H9 (cell line): ENCODE data around the gene OSBPL1A. TPM values are rescaled to one million over a fixed set of nuclear protein-coding genes. Genes with fewer than 3 reads are reported as not detected.

Experiments used
- DNase-seq: peaks from one replicate; pipeline ENCODE4 v3.0.0-alpha.2; 2017
- H2AFZ ChIP-seq: one replicate; pipeline ENCODE4 v1.6.1; 2013; ENCODE audit warnings: mild to moderate bottlenecking, low read length, control low read depth, moderate library complexity
- H2AK5ac ChIP-seq: 2 replicates; pipeline ENCODE4 v1.6.1; 2013; ENCODE audit warnings: low read length, control low read depth, mixed read lengths; ENCODE audit not compliant: insufficient read length
- H2BK120ac ChIP-seq: one replicate; pipeline ENCODE4 v1.6.1; 2013; ENCODE audit warnings: low read depth, mild to moderate bottlenecking, low read length, control low read depth, inconsistent platforms; ENCODE audit not compliant: poor library complexity, severe bottlenecking
- H2BK12ac ChIP-seq: 2 replicates; pipeline ENCODE4 v1.6.1; 2013; ENCODE audit warnings: low read length, control low read depth, mixed read lengths, low read depth; ENCODE audit not compliant: insufficient read length
- H2BK15ac ChIP-seq: 2 replicates; pipeline ENCODE4 v1.6.1; 2013; ENCODE audit warnings: low read depth, low read length, control low read depth
- H2BK20ac ChIP-seq: one replicate; pipeline ENCODE4 v1.6.1; 2013; ENCODE audit warnings: low read depth, mild to moderate bottlenecking, low read length, control low read depth, inconsistent platforms; ENCODE audit not compliant: poor library complexity, severe bottlenecking
- H2BK5ac ChIP-seq: 2 replicates; pipeline ENCODE4 v1.6.1; 2013; ENCODE audit warnings: low read length, control low read depth, mixed read lengths; ENCODE audit not compliant: insufficient read length
- H3K14ac ChIP-seq: 2 replicates; pipeline ENCODE4 v1.6.1; 2013; ENCODE audit warnings: low read length, control low read depth; ENCODE audit not compliant: insufficient read depth
- H3K18ac ChIP-seq: 2 replicates; pipeline ENCODE4 v1.6.1; 2013; ENCODE audit warnings: low read depth, mild to moderate bottlenecking, mixed read lengths, low read length, control low read depth; ENCODE audit not compliant: insufficient read length
- H3K23ac ChIP-seq: 2 replicates; pipeline ENCODE4 v1.6.1; 2013; ENCODE audit warnings: low read length, control low read depth, mixed read lengths, low read depth; ENCODE audit not compliant: insufficient read length
- H3K23me2 ChIP-seq: 2 replicates; pipeline ENCODE4 v1.6.1; 2013; ENCODE audit warnings: low read depth, mild to moderate bottlenecking, mixed read lengths, low read length, control low read depth; ENCODE audit not compliant: insufficient read length, poor library complexity, severe bottlenecking
- H3K27ac ChIP-seq: 2 replicates; pipeline ENCODE4 v1.5.1; 2013; ENCODE audit warnings: low read length, control low read depth, mixed read lengths, low read depth; ENCODE audit not compliant: insufficient read length
- H3K27me3 ChIP-seq: 2 replicates; pipeline ENCODE4 v1.6.1; 2013; ENCODE audit warnings: low read length, control low read depth, inconsistent platforms; ENCODE audit not compliant: insufficient read depth
- H3K4ac ChIP-seq: 2 replicates; pipeline ENCODE4 v1.6.1; 2013; ENCODE audit warnings: low read depth, mild to moderate bottlenecking, control low read depth, inconsistent platforms, low read length, moderate library complexity
- H3K4me1 ChIP-seq: 2 replicates; pipeline ENCODE4 v1.6.1; 2013; ENCODE audit warnings: low read length, control low read depth, inconsistent platforms; ENCODE audit not compliant: insufficient read depth
- H3K4me2 ChIP-seq: 2 replicates; pipeline ENCODE4 v1.6.1; 2013; ENCODE audit warnings: low read length, control low read depth, mixed read lengths; ENCODE audit not compliant: insufficient read length, insufficient read depth
- H3K56ac ChIP-seq: 2 replicates; pipeline ENCODE4 v1.6.1; 2013; ENCODE audit warnings: low read depth, mild to moderate bottlenecking, mixed read lengths, low read length, control low read depth; ENCODE audit not compliant: insufficient read length
- H3K79me1 ChIP-seq: 2 replicates; pipeline ENCODE4 v1.6.1; 2013; ENCODE audit warnings: low read depth, mild to moderate bottlenecking, moderate library complexity, low read length, control low read depth, inconsistent platforms; ENCODE audit not compliant: insufficient read depth, poor library complexity, severe bottlenecking
- H3K79me2 ChIP-seq: 2 replicates; pipeline ENCODE4 v1.6.1; 2013; ENCODE audit warnings: low read length, control low read depth, inconsistent platforms; ENCODE audit not compliant: insufficient read depth
- H3K9ac ChIP-seq: 2 replicates; pipeline ENCODE4 v1.6.1; 2013; ENCODE audit warnings: low read length, control low read depth, mixed read lengths; ENCODE audit not compliant: insufficient read length; ENCODE audit errors: extremely low read depth
- H3K9me3 ChIP-seq: one replicate; pipeline ENCODE4 v1.6.1; 2013; ENCODE audit warnings: low read depth, low read length, inconsistent platforms; ENCODE audit not compliant: control insufficient read depth
- H3T11ph ChIP-seq: one replicate; pipeline ENCODE4 v1.6.1; 2013; ENCODE audit warnings: mild to moderate bottlenecking, low read length, control low read depth, inconsistent platforms
- H4K20me1 ChIP-seq: one replicate; pipeline ENCODE4 v1.6.1; 2013; ENCODE audit not compliant: control insufficient read depth, insufficient read length, insufficient read depth
- H4K5ac ChIP-seq: 2 replicates; pipeline ENCODE4 v1.6.1; 2013; ENCODE audit warnings: low read depth, mild to moderate bottlenecking, mixed read lengths, low read length, control low read depth; ENCODE audit not compliant: insufficient read length
- H4K8ac ChIP-seq: replicated peaks from 2 replicates; pipeline ENCODE4 v1.6.1; 2013; ENCODE audit warnings: low read length, control low read depth, mixed read lengths, low read depth; ENCODE audit not compliant: insufficient read length
- H4K91ac ChIP-seq: 2 replicates; pipeline ENCODE4 v1.6.1; 2013; ENCODE audit warnings: low read depth, mild to moderate bottlenecking, moderate library complexity, mixed read lengths, low read length, control low read depth; ENCODE audit not compliant: insufficient read length
- H3K27ac Mint-ChIP-seq, 3 experiments: 2 replicates in 2 of 3; 3 replicates in 1 of 3; pipeline ENCODE4 v1.8.0; 2020 to 2021; ENCODE audit warnings: mixed read lengths in 3 of 3, mild to moderate bottlenecking in 1 of 3, moderate library complexity in 1 of 3
- H3K27me3 Mint-ChIP-seq: 2 replicates; pipeline ENCODE4 v1.8.0; 2021; ENCODE audit warnings: low read depth, mild to moderate bottlenecking, moderate library complexity, mixed read lengths
- H3K36me3 Mint-ChIP-seq, 3 experiments: 2 replicates in 2 of 3; 3 replicates in 1 of 3; pipeline ENCODE4 v1.8.0; 2020 to 2021; ENCODE audit warnings: low read depth in 3 of 3, mixed read lengths in 3 of 3; ENCODE audit not compliant: insufficient read depth in 1 of 3
- H3K4me1 Mint-ChIP-seq, 2 experiments: 2 replicates each; pipeline ENCODE4 v1.8.0; 2020; ENCODE audit warnings: mixed read lengths in 2 of 2
- H3K4me3 Mint-ChIP-seq, 2 experiments: 2 replicates in 1 of 2; 3 replicates in 1 of 2; pipeline ENCODE4 v1.8.0; 2020 to 2021; ENCODE audit warnings: mild to moderate bottlenecking in 2 of 2, mixed read lengths in 2 of 2, moderate library complexity in 1 of 2
- H3K9me3 Mint-ChIP-seq, 2 experiments: 2 replicates in 1 of 2; 3 replicates in 1 of 2; pipeline ENCODE4 v1.8.0; 2020; ENCODE audit warnings: mild to moderate bottlenecking in 2 of 2, mixed read lengths in 2 of 2, moderate library complexity in 1 of 2
- WGBS: extraction: QIAGEN DNeasy Blood & Tissue Kit; methylation state at CpG from one replicate; pipeline ENCODE4 v1.1.7; 2013; ENCODE audit warnings: missing lambda C conversion rate, low lambda C conversion rate, mixed read lengths; ENCODE audit not compliant: insufficient read length; ENCODE audit errors: extremely low coverage; 5-methylcytosine and 5-hydroxymethylcytosine counted together
- total RNA-seq: library from RNA; stranded (reverse); gene quantifications from 2 replicates; pipeline ENCODE4 v1.2.1, GENCODE V29; 2021
- TF ChIP-seq, protein P1 (sequence below): fragments of 200-600 bp; sonication (generic); conservative IDR thresholded peaks from 3 replicates; pipeline ENCODE4 v1.8.0; 2021; ENCODE audit warnings: antibody characterized with exemption, mild to moderate bottlenecking

Gene OSBPL1A
- total RNA-seq, 1 experiment from 2014 or later: 33.9 TPM

DNA sequence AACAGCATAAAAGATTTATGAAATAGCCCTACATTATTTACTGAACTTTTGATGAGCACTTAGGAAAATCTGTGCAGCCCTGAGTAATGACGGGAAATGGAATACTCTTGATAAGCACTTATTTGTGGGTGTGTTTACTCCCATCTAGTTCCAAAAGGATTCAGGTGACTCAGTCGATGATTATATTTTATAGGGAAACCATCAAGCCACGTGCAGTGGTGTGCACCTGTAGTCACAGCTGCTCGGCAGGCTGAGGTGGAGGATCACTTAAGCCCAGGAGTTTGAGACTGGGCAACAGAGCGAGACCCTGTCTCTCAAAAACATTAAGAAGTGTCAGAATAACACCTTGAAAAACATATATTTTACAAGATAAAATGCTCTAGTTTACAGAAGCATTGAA lies 166.9 kb downstream of the OSBPL1A start:
- Histone ChIP-seq H3K79me2 (no peaks in the 10 kb centered on the region), H4K5ac (no peak overlapping the region), H3K4ac (no peak overlapping the region), H2AFZ (no peak overlapping the region), H4K20me1 (no peaks in the 10 kb centered on the region), H2BK5ac (no peak overlapping the region), H3K79me1 (no peaks in the 10 kb centered on the region), H3K18ac (no peak overlapping the region), H4K91ac (no peak overlapping the region), H3K23me2 (no peaks in the 10 kb centered on the region), H3K56ac (no peak overlapping the region), H3K4me1 (peaks cover 10% of the 10 kb centered on the region; the same call in 1 of the 2 replicates), H4K8ac (no peak overlapping the region), H3K23ac (no peak overlapping the region), H3K9ac (no peak overlapping the region), H3K27ac (no peak overlapping the region), H2BK120ac (no peak overlapping the region), H3K27me3 (no peaks in the 10 kb centered on the region), H2AK5ac (no peak overlapping the region), H2BK15ac (no peak overlapping the region), H3K14ac (no peak overlapping the region), H2BK12ac (no peak overlapping the region), H3T11ph (no peak overlapping the region), H3K9me3 (no peaks in the 10 kb centered on the region), H2BK20ac (no peak overlapping the region), H3K4me2 (no peak overlapping the region)
- TF ChIP-seq, protein P1, sequence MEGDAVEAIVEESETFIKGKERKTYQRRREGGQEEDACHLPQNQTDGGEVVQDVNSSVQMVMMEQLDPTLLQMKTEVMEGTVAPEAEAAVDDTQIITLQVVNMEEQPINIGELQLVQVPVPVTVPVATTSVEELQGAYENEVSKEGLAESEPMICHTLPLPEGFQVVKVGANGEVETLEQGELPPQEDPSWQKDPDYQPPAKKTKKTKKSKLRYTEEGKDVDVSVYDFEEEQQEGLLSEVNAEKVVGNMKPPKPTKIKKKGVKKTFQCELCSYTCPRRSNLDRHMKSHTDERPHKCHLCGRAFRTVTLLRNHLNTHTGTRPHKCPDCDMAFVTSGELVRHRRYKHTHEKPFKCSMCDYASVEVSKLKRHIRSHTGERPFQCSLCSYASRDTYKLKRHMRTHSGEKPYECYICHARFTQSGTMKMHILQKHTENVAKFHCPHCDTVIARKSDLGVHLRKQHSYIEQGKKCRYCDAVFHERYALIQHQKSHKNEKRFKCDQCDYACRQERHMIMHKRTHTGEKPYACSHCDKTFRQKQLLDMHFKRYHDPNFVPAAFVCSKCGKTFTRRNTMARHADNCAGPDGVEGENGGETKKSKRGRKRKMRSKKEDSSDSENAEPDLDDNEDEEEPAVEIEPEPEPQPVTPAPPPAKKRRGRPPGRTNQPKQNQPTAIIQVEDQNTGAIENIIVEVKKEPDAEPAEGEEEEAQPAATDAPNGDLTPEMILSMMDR: no peak
- H3K27me3 Mint-ChIP-seq: no peaks in the 10 kb centered on the region; the same call in 1 of the 2 replicates
- H3K4me3 Mint-ChIP-seq: no peak overlapping the region
- no CpG with 5 or more reads among the region's 5 CpGs for WGBS
- H3K9me3 Mint-ChIP-seq: no peaks in the 10 kb centered on the region
- no peak for DNase-seq
- H3K4me1 Mint-ChIP-seq: peaks cover 39 to 46% of the 10 kb centered on the region in 2 experiments
- peaks cover 6 to 21% (median 11%) of the 10 kb centered on the region in 3 experiments for H3K36me3 Mint-ChIP-seq
- H3K27ac Mint-ChIP-seq: no peak overlapping the region
